ENCODE data around the gene ENAH. TPM values are rescaled to one million over a fixed set of nuclear protein-coding genes. Genes with fewer than 3 reads are reported as not detected.

ENAH gene
- total and polyA plus RNA-seq, 2 experiments from 2014 or later = 109 to 184 TPM

GRCh38 chr1:225693085-225693696 is 40.3 kb upstream of the ENAH start:
- DNase-seq (ENCODE audit: low spot score) (no peak), ATAC-seq (no peak)
- peaks cover 12% of the 10 kb centered on the region; the same call in 2 of the 3 replicates for H3K9me3 Mint-ChIP-seq
- H3K27ac Mint-ChIP-seq = no peak overlapping the region
- TF ChIP-seq CREB1 (CRISPR knock-in tag; IDR thresholded peaks at IDR 0.05; ENCODE audit: low read depth) = no peak
- Histone ChIP-seq H3K36me3 (ENCODE audit: insufficient read depth) (no peaks in the 10 kb centered on the region; the same call in 1 of the 2 replicates), H3K79me2 (replicated peaks; ENCODE audit: insufficient read depth) (no peaks in the 10 kb centered on the region), H3K4me1 (ENCODE audit: insufficient read depth) (no peaks in the 10 kb centered on the region), H3K27me3 (ENCODE audit: insufficient read depth) (no peaks in the 10 kb centered on the region), H3K27ac (ENCODE audit: low read depth) (no peak overlapping the region), H2AFZ (peak overlapping the region; percentile 18; the same call in 1 of the 2 replicates), H3K9me2 (ENCODE audit: insufficient read depth) (peaks cover 7% of the 10 kb centered on the region; the same call in 1 of the 2 replicates), H3K4me2 (no peak overlapping the region), H3F3A (replicated peaks; ENCODE audit: low read depth) (no peaks in the 10 kb centered on the region), H4K20me1 (replicated peaks; ENCODE audit: insufficient read depth) (no peaks in the 10 kb centered on the region), H3K4me3 (no peak overlapping the region)
- H3K4me1 Mint-ChIP-seq = peaks cover 4% of the 10 kb centered on the region; the same call in 1 of the 3 replicates
- H3K36me3 Mint-ChIP-seq (ENCODE audit: low read depth) = no peaks in the 10 kb centered on the region; the same call in 2 of the 3 replicates
- no peak overlapping the region for H3K4me3 Mint-ChIP-seq
- peaks cover 2% of the 10 kb centered on the region for H3K27me3 Mint-ChIP-seq (ENCODE audit: insufficient read depth, low read depth, poor library complexity)

- ATAC-seq (no peak), DNase-seq (ENCODE audit: low spot score) (no peak)
- H3K4me2 ChIP-seq = no peak overlapping the region
- H3K27me3 ChIP-seq (ENCODE audit: insufficient read depth) = no peaks in the 10 kb centered on the region
- no peak overlapping the region for H3K27ac Mint-ChIP-seq
- peaks cover 4% of the 10 kb centered on the region; the same call in 1 of the 3 replicates for H3K4me1 Mint-ChIP-seq
- no peak overlapping the region for H2AFZ ChIP-seq
- H3K9me2 ChIP-seq (ENCODE audit: insufficient read depth) = peaks cover 7% of the 10 kb centered on the region; the same call in 1 of the 2 replicates
- H4K20me1 ChIP-seq (replicated peaks; ENCODE audit: insufficient read depth) = no peaks in the 10 kb centered on the region
- H3K4me3 ChIP-seq = no peak overlapping the region
- no peaks in the 10 kb centered on the region; the same call in 2 of the 3 replicates for H3K36me3 Mint-ChIP-seq (ENCODE audit: low read depth)
- H3K27me3 Mint-ChIP-seq (ENCODE audit: insufficient read depth, low read depth, poor library complexity) = peaks cover 2% of the 10 kb centered on the region
- H3F3A ChIP-seq (replicated peaks; ENCODE audit: low read depth) = no peaks in the 10 kb centered on the region
- no peak overlapping the region for H3K4me3 Mint-ChIP-seq
- no peaks in the 10 kb centered on the region for H3K4me1 ChIP-seq (ENCODE audit: insufficient read depth)
- no peaks in the 10 kb centered on the region; the same call in 1 of the 2 replicates for H3K36me3 ChIP-seq (ENCODE audit: insufficient read depth)
- no peaks in the 10 kb centered on the region for H3K79me2 ChIP-seq (replicated peaks; ENCODE audit: insufficient read depth)
- H3K9me3 Mint-ChIP-seq = peaks cover 12% of the 10 kb centered on the region; the same call in 2 of the 3 replicates
- no peak overlapping the region for H3K27ac ChIP-seq (ENCODE audit: low read depth)
- TF ChIP-seq REST (IDR thresholded peaks at IDR 0.05; ENCODE audit: unreplicated experiment) = no peak
- no peak for TF ChIP-seq ZNF331 (CRISPR knock-in tag; IDR thresholded peaks at IDR 0.05; ENCODE audit: low read depth)
- TF ChIP-seq CTCF (conservative IDR thresholded peaks at IDR 0.05; ENCODE audit: low read depth in 2 of 2) = no peak
- no peak for TF ChIP-seq ETS1 (IDR thresholded peaks at IDR 0.05)
- TF ChIP-seq EZH2 (IDR thresholded peaks at IDR 0.05; ENCODE audit: low read depth, unreplicated experiment) = no peak
- TF ChIP-seq STAT1 (IDR thresholded peaks at IDR 0.05; ENCODE audit: unreplicated experiment) = no peak
- no peak for TF ChIP-seq EZH2phosphoT487 (IDR thresholded peaks at IDR 0.05; ENCODE audit: unreplicated experiment)
Measured at GRCh38 chr1:225692517-225692879, 39.6 kb upstream of the ENAH start.
